K562 (cell line): ENCODE measurements around the gene ZP1.

Experiments
- EGR1 ChIP-seq: fragments of 450-650 bp; conservative IDR thresholded peaks from 2 replicates; pipeline ENCODE4 v1.6.1; 2017; ENCODE audit warnings: mild to moderate bottlenecking
- MAFK ChIP-seq: IDR thresholded peaks from 2 replicates; pipeline ENCODE4 v1.6.1; 2011; ENCODE audit warnings: low read length, improper control_type of control experiment
- POU5F1 ChIP-seq: fragments of 150-350 bp; IDR thresholded peaks from 2 replicates; pipeline ENCODE4 v1.6.1; 2014; ENCODE audit warnings: borderline replicate concordance, low read length, low read depth, mild to moderate bottlenecking; ENCODE audit not compliant: partially characterized antibody
- TBP ChIP-seq: optimal IDR thresholded peaks from 2 replicates; pipeline ENCODE3; 2011; ENCODE audit warnings: low read depth, low read length, improper control_type of control experiment
- TF ChIP-seq, protein P1 (sequence below): fragments of 250-450 bp; sonication (Bioruptor Pico); IDR thresholded peaks from 2 replicates; pipeline ENCODE4 v1.5.0; 2022; ENCODE audit warnings: mild to moderate bottlenecking
- TF ChIP-seq, protein P2 (sequence below): fragments of 250-450 bp; sonication (Bioruptor Pico); IDR thresholded peaks from 2 replicates; pipeline ENCODE4 v1.9.0; 2021; ENCODE audit warnings: mild to moderate bottlenecking
- TF ChIP-seq, protein P3 (sequence below): fragments of 450-650 bp; IDR thresholded peaks from 2 replicates; pipeline ENCODE4 v1.6.1; 2016; ENCODE audit warnings: missing biosample characterization, missing genetic modification characterization

DNA sequence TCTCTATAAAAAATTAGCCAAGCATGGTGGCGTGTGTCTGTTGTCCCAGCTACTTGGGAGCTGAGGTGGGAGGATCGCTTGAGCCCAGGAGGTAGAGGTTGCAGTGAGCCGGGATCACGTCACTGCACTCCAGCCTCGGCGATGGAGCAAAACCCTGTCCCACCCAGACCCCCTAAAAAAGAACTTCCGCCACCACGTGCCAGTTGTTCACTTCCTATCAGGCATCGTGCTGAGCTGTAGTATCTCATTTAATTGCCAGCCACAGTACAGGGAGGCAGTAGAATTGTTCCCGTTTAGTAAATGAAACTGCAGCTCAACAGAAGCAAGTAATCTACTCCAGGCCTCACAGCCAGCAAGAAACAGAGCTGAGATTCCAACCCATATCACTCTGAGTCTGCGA is 53.9 kb downstream of the ZP1 start:
- TF ChIP-seq, protein P1, sequence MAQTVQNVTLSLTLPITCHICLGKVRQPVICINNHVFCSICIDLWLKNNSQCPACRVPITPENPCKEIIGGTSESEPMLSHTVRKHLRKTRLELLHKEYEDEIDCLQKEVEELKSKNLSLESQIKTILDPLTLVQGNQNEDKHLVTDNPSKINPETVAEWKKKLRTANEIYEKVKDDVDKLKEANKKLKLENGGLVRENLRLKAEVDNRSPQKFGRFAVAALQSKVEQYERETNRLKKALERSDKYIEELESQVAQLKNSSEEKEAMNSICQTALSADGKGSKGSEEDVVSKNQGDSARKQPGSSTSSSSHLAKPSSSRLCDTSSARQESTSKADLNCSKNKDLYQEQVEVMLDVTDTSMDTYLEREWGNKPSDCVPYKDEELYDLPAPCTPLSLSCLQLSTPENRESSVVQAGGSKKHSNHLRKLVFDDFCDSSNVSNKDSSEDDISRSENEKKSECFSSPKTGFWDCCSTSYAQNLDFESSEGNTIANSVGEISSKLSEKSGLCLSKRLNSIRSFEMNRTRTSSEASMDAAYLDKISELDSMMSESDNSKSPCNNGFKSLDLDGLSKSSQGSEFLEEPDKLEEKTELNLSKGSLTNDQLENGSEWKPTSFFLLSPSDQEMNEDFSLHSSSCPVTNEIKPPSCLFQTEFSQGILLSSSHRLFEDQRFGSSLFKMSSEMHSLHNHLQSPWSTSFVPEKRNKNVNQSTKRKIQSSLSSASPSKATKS (CRISPR knock-in tag): no peak
- TF ChIP-seq, protein P2, sequence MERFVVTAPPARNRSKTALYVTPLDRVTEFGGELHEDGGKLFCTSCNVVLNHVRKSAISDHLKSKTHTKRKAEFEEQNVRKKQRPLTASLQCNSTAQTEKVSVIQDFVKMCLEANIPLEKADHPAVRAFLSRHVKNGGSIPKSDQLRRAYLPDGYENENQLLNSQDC: no peak
- TF ChIP-seq, protein P3, sequence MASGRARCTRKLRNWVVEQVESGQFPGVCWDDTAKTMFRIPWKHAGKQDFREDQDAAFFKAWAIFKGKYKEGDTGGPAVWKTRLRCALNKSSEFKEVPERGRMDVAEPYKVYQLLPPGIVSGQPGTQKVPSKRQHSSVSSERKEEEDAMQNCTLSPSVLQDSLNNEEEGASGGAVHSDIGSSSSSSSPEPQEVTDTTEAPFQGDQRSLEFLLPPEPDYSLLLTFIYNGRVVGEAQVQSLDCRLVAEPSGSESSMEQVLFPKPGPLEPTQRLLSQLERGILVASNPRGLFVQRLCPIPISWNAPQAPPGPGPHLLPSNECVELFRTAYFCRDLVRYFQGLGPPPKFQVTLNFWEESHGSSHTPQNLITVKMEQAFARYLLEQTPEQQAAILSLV (tag): no peak
- TF ChIP-seq MAFK (no peak), EGR1 (no peak), POU5F1 (no peak), TBP (no peak)
